ENCODE data around the gene PNKP.

PNKP gene

GRCh38 chr19:49863254-49863934 is 4.0 kb downstream of the PNKP start:
- Histone ChIP-seq H3F3A (ENCODE audit: low read depth) (no peaks in the 10 kb centered on the region), H3K9me2 (replicated peaks; ENCODE audit: low read depth, low read length) (no peaks in the 10 kb centered on the region), H4K20me1 (ENCODE audit: insufficient read depth, low read length, poor library complexity, severe bottlenecking) (peaks cover 54% of the 10 kb centered on the region), H3K36me3 (ENCODE audit: insufficient read depth, low read length) (peaks cover 40% of the 10 kb centered on the region; the same call in 1 of the 2 replicates), H2AFZ (ENCODE audit: low read length) (no peak overlapping the region), H3K4me1 (ENCODE audit: insufficient read depth, low read length, poor library complexity, severe bottlenecking) (peaks cover 24% of the 10 kb centered on the region), H3K9me3 (ENCODE audit: insufficient read depth, low read depth, low read length) (no peaks in the 10 kb centered on the region), H3K9ac (ENCODE audit: low read depth, low read length, poor library complexity, severe bottlenecking) (no peak overlapping the region), H3K4me3 (ENCODE audit: low read length, poor library complexity, severe bottlenecking) (no peak overlapping the region), H3K79me2 (ENCODE audit: insufficient read depth, low read length) (peaks cover 40% of the 10 kb centered on the region), H3K27me3 (ENCODE audit: insufficient read depth, low read length, poor library complexity, severe bottlenecking) (no peaks in the 10 kb centered on the region), H3K4me2 (ENCODE audit: low read depth, low read length, poor library complexity, severe bottlenecking) (no peak overlapping the region)
- TF ChIP-seq CTCF (conservative IDR thresholded peaks at IDR 0.05; ENCODE audit: low read length) = no peak
- TF ChIP-seq EZH2phosphoT487 (IDR thresholded peaks at IDR 0.05; ENCODE audit: borderline replicate concordance) = no peak

- Histone ChIP-seq H3F3A (ENCODE audit: low read depth) (no peaks in the 10 kb centered on the region), H3K27me3 (ENCODE audit: insufficient read depth, low read length, poor library complexity, severe bottlenecking) (no peaks in the 10 kb centered on the region), H4K20me1 (ENCODE audit: insufficient read depth, low read length, poor library complexity, severe bottlenecking) (peaks cover 54% of the 10 kb centered on the region), H3K36me3 (ENCODE audit: insufficient read depth, low read length) (peaks cover 43% of the 10 kb centered on the region; the same call in 1 of the 2 replicates), H3K4me1 (ENCODE audit: insufficient read depth, low read length, poor library complexity, severe bottlenecking) (peaks cover 19% of the 10 kb centered on the region), H3K4me2 (ENCODE audit: low read depth, low read length, poor library complexity, severe bottlenecking) (no peak overlapping the region), H3K9ac (ENCODE audit: low read depth, low read length, poor library complexity, severe bottlenecking) (no peak overlapping the region), H3K9me2 (replicated peaks; ENCODE audit: low read depth, low read length) (no peaks in the 10 kb centered on the region), H3K4me3 (ENCODE audit: low read length, poor library complexity, severe bottlenecking) (no peak overlapping the region), H3K79me2 (ENCODE audit: insufficient read depth, low read length) (peaks cover 38% of the 10 kb centered on the region), H3K9me3 (ENCODE audit: insufficient read depth, low read depth, low read length) (no peaks in the 10 kb centered on the region), H2AFZ (ENCODE audit: low read length) (no peak overlapping the region)
- peak; percentile 52 for TF ChIP-seq CTCF (conservative IDR thresholded peaks at IDR 0.05; ENCODE audit: low read length)
- no peak for TF ChIP-seq EZH2phosphoT487 (IDR thresholded peaks at IDR 0.05; ENCODE audit: borderline replicate concordance)
Measured at GRCh38 chr19:49862391-49863253, 4.8 kb downstream of the PNKP start.

GRCh38 chr19:49861541-49862378 is 5.6 kb downstream of the PNKP start:
- Histone ChIP-seq H3K9me2 (replicated peaks; ENCODE audit: low read depth, low read length) (no peaks in the 10 kb centered on the region), H3K9me3 (ENCODE audit: insufficient read depth, low read depth, low read length) (no peaks in the 10 kb centered on the region), H3K27me3 (ENCODE audit: insufficient read depth, low read length, poor library complexity, severe bottlenecking) (no peaks in the 10 kb centered on the region), H2AFZ (ENCODE audit: low read length) (no peak overlapping the region), H4K20me1 (ENCODE audit: insufficient read depth, low read length, poor library complexity, severe bottlenecking) (peaks cover 60% of the 10 kb centered on the region), H3K9ac (ENCODE audit: low read depth, low read length, poor library complexity, severe bottlenecking) (no peak overlapping the region), H3K79me2 (ENCODE audit: insufficient read depth, low read length) (peaks cover 37% of the 10 kb centered on the region), H3K4me3 (ENCODE audit: low read length, poor library complexity, severe bottlenecking) (no peak overlapping the region), H3K4me2 (ENCODE audit: low read depth, low read length, poor library complexity, severe bottlenecking) (no peak overlapping the region), H3F3A (ENCODE audit: low read depth) (no peaks in the 10 kb centered on the region), H3K4me1 (ENCODE audit: insufficient read depth, low read length, poor library complexity, severe bottlenecking) (peaks cover 17% of the 10 kb centered on the region), H3K36me3 (ENCODE audit: insufficient read depth, low read length) (peaks cover 52% of the 10 kb centered on the region; the same call in 1 of the 2 replicates)
- TF ChIP-seq CTCF (conservative IDR thresholded peaks at IDR 0.05; ENCODE audit: low read length) (no peak), EZH2phosphoT487 (IDR thresholded peaks at IDR 0.05; ENCODE audit: borderline replicate concordance) (no peak)
